GM12892 (cell line): ENCODE measurements around the gene PLPP1.

Experiments used
- DNase-seq: peaks from one replicate; pipeline ENCODE4 v3.0.0; 2011; ENCODE audit not compliant: insufficient read length
- FAIRE-seq: peaks from 2 replicates; lab custom pipeline; 2011; peaks lifted over from hg19 to GRCh38; lab: Jason Lieb, UNC
- POLR2A ChIP-seq: IDR thresholded peaks from 2 replicates; pipeline ENCODE4 v1.6.1; 2011; ENCODE audit warnings: low read depth, low read length, control low read depth
- POLR2AphosphoS5 ChIP-seq: IDR thresholded peaks from 2 replicates; pipeline ENCODE4 v1.6.1; 2011; ENCODE audit warnings: low read depth, low read length, control low read depth
- TAF1 ChIP-seq: IDR thresholded peaks from 2 replicates; pipeline ENCODE4 v1.6.1; 2011; ENCODE audit warnings: low read depth, mild to moderate bottlenecking, control low read depth, low read length, borderline replicate concordance

PLPP1 gene

GRCh38 chr5:55386356-55386755, 148.4 kb downstream of the PLPP1 start:
- DNase-seq (no peak), FAIRE-seq (no peak)
- TF ChIP-seq POLR2A (no peak), POLR2AphosphoS5 (no peak), TAF1 (no peak)

DNA sequence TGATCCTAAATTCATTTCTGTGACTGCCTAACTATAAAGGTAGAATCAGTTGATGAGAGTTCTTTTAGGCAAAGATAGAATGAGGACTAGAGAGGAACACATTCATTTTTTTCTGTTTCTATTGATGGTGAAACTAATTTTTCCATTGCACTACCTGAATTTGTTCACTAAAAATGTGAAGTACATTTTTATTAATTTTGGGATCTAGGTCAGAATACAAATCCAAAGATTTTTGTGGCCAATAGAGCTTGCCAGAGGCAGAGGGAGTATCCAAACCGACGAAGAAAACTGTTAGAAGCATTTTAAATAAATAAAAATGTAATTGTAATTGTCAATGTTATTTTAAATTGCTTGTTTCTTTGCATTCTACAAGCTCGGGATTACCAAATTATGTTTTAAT, 148.9 kb downstream of the PLPP1 start:
- DNase-seq (no peak), FAIRE-seq (no peak)
- TF ChIP-seq POLR2AphosphoS5 (no peak), POLR2A (no peak), TAF1 (no peak)

- DNase-seq (no peak), FAIRE-seq (no peak)
- TF ChIP-seq POLR2A (no peak), POLR2AphosphoS5 (no peak), TAF1 (no peak)
These were observed 149.5 kb downstream of the PLPP1 start for GRCh38 chr5:55385227-55385626.

DNA sequence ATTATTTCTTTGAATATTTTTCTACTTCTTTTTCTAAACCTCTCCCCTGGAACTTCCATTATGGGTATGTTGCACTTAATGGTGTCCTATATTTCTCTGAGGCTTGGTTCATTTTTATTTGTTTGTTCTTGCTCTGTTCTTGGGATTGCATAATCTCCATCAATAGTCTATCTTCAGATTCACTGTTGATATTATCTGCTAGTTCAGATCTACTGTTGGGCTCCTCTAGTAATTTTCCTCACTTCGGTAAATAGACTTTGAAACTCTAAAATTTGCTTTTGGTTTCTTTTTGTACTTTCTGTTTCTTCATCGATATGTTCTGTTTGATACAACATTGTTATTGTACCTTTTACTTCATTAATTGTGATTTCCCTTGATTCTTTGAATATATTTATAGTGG, 150.7 kb downstream of the PLPP1 start:
- no peak for TF ChIP-seq TAF1
- no peak for TF ChIP-seq POLR2AphosphoS5
- TF ChIP-seq POLR2A = no peak
- FAIRE-seq (no peak), DNase-seq (no peak)

DNA sequence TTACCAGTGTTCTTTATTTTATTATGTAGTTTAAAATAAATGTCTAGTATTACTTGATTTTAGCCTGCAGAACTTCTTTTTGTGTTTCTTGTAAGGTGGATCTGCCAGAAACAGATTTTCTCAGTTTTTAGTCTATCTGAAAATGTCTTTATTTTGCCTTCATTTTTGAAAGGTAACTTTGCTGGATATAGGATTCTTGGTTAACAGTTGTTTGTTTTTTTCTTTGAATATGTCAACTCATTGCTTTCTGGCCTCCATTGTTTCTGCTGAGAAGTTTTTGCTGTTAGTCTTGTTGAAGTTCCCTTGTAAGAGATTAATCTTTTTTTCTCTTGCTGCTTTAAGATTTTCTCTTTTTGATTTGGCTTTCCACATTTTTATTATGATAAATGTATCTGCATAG, 151.5 kb downstream of the PLPP1 start:
- no peak for TF ChIP-seq POLR2AphosphoS5
- no peak for TF ChIP-seq TAF1
- no peak for FAIRE-seq
- DNase-seq = no peak

DNA sequence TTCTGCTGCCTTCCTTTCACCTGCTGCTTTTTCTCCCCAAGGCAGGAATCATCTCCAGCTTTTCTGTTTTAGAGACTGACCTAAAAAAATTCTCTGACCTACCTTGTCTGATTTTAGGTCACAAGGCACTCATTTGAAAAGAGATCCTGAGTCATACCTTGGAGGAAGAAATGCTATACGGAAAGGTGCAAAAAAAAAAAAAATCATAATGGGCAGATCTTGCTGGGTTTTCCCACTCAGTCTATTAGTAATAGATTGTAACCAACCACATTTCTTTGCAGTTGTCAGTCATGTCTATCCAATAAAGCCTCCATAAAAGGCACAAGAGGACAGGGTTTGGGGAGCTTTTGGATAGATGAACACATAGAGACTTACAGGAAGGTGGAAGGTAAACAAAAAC, 157.0 kb downstream of the PLPP1 start:
- FAIRE-seq = no peak
- no peak for DNase-seq
- TF ChIP-seq POLR2AphosphoS5 (no peak), POLR2A (no peak), TAF1 (no peak)
